Hematopoietic multipotent progenitor cell treated with erythropoietin and hydrocortisone succinate and interleukin-3 and kit ligand, for 8 days (in vitro differentiated cells): ENCODE results near the gene RICTOR.
A peak's percentile ranks its signal among the peaks of the same experiment; 100 is the strongest.

Source experiments
- DNase-seq: peaks from one replicate; pipeline ENCODE4 v3.0.0-alpha.2; 2015

RICTOR gene

GRCh38 chr5:38929838-38930237 is 144.4 kb downstream of the RICTOR start:
- DNase-seq: no peak

DNA sequence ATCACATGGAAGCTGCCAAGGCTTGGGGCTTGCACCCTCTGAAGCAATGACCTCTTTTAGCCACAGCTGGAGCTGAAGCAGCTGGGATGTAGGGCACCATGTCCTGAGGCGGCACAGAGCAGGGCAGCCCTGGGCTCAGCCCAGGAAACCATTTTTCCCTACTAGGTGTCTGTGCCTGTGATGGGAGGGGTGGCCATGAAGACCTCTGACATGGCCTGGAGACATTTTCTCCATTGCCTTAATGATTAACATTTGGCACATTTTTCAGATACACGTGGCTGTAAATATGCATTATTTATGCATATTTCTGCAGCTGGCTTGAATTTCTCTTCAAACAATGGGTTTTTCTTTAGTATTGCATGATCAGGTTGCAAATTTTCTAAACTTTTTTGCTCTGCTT is 146.7 kb downstream of the RICTOR start:
- DNase-seq: no peak

GRCh38 chr5:38926121-38926520 is 148.1 kb downstream of the RICTOR start:
- no peak for DNase-seq

GRCh38 chr5:38925154-38925925 is 148.9 kb downstream of the RICTOR start:
- no peak for DNase-seq

- DNase-seq: no peak
These were observed 150.3 kb downstream of the RICTOR start for GRCh38 chr5:38923661-38924451.

DNA sequence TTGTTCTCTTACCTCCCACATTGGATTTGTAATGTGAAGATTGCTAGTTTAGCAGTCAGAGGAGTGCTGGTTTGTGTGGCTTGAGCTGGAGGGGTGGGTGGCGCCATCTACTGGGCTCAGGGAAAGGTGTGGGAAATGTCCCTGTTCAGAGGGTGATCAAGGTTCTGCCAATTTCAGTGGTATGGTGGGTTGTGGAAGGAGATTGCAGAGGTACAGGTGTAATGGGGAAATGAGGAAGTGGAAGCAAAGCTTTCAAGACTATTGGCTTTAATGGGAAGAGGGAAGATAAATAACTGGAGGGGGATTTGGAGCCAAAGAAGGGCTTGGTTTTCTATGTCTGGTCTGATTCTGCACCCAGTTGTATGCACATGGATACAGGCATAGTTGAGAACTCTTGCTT is 152.0 kb downstream of the RICTOR start:
- peak; percentile 34 for DNase-seq

DNA sequence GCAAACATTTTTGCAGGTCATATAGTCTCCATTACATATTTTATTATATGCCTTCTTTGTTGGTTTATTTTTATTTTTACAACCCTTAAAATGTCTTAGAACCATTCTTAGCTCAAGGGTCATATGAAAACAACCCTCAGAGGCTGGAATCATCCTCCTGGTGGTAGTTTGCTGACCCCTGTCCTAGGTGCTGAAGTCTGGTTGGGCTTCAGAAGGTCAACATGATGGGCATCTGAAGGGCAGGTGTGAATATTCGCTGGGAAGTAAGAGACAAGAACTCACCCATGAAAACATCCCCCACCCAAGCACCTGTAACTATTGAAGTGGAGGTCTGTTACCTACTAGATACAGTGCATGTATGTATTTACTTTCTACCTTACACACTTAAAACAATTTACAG is 153.0 kb downstream of the RICTOR start:
- no peak for DNase-seq

DNA sequence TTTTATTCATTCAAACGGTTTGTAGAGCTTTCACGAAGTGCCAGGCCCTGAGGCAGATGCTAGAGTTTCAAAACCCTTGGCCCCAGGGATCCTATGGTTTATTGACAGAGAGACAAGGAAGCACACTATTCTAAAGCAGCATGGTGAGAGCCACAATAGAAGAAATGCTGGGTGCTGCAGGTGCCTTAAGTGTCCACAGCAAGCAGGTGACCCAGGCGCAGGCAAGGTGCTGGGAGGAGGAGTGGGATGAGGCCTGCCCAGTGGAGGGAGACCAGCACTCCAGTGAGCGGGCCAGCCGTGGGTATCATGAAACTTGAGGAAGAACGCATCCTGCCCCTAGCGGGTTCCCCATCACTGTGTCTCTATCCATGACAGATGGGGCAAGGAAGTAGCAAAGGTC is 157.4 kb downstream of the RICTOR start:
- DNase-seq: no peak

GRCh38 chr5:38913714-38914113 is 160.5 kb downstream of the RICTOR start:
- no peak for DNase-seq

DNA sequence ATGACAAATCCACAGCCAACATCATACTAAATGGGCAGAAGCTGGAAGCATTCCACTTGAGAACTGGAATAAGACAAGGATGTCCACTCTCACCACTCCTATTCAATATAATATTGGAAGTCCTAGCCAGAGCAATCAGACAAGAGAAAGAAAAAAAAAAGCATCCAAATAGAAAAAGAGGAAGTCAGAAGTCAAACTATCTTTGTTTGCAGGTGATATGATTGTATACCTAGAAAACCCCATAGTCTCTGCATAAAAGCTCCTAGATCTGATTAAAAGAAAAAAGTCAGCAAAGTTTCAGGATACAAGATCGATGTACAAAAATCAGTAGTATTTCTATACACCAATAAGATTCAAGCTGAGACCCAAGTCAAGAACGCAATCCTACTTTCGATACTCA is 162.3 kb downstream of the RICTOR start:
- no peak for DNase-seq

GRCh38 chr5:38906503-38906902 is 167.7 kb downstream of the RICTOR start:
- DNase-seq: no peak

GRCh38 chr5:38905516-38905915 is 168.7 kb downstream of the RICTOR start:
- no peak for DNase-seq

- DNase-seq: no peak
These were observed 174.3 kb downstream of the RICTOR start for GRCh38 chr5:38899936-38900335.

DNA sequence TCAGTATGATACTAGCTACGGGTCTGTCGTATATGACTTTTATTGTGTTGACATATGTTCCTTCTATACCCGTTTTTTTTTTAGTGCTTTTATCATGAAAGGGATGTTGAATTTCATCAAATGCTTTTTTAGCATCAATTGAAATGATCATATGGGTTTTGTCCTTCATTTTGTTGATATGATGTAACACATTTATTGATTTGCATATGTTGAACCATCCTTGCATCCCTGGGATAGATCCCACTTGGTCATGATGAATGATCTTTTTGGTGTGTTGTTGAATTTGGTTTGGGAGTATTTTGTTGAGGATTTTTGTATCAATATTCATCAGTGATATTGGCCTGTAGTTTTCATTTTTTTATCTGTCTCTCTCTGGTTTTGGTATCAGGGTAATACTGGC is 177.4 kb downstream of the RICTOR start:
- no peak for DNase-seq

- no peak for DNase-seq
These were observed 181.8 kb downstream of the RICTOR start for GRCh38 chr5:38892363-38892762.

DNA sequence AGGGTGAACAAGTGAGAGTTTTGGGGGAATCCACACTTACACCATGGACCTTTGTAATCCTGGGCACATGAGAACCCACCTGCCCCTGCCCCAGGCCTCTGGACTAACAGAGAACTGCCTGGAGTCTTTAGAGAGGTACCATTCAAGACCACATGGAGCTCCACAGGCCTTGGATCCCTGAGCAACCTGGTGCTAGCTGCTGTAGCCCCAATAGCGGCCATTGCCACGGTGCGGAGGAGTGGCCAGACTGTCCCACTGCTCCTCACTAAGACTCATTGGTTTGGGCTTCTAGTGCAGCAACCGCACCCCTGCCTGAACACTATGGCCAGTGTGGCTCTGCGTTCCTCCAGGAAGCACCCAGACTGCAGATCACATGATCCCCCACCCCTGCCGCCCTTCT is 182.6 kb downstream of the RICTOR start:
- DNase-seq: no peak

DNA sequence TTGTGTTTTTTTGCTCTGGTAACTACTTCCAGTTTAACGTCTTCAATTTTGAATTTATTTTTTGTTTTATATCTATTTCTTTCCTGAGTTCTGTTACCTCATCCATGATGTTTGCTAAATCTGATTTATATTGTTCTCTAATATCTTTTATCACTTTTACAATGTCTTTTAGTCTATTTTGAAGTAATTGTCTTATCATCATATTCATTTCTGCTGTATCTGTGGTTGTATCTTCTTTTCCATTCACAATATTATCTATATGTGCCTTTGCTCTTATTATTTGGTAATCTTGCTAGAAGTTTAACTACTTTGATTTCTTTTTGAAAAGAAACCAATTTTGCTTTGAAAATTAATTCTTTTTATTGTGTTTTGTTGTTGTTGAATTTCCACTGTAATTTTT is 184.8 kb downstream of the RICTOR start:
- DNase-seq: no peak

- DNase-seq: no peak
These were observed 186.2 kb downstream of the RICTOR start for GRCh38 chr5:38888041-38888440.
